H1 (cell line): ENCODE results near the gene HDAC7. TPM values are rescaled to one million over a fixed set of nuclear protein-coding genes. Genes with fewer than 3 reads are reported as not detected.

Source experiments
- CTCF ChIA-PET: fragments of 300-600 bp; sonication (Branson Sonifier 250); formaldehyde crosslinking; loops from one replicate; lab custom pipeline; 2021; ENCODE audit not compliant: partially characterized antibody; lab: Charles Lee
- POLR2A ChIA-PET: fragments of 300-600 bp; sonication (Branson Sonifier 250); formaldehyde crosslinking; loops from one replicate; lab custom pipeline; 2021; ENCODE audit warnings: inconsistent platforms; ENCODE audit not compliant: partially characterized antibody; lab: Charles Lee
- DNase-seq, 2 experiments: peaks; one replicate each; pipeline versions ENCODE4 v3.0.0 to v3.0.0-alpha.2; 2010 to 2022; ENCODE audit warnings: low spot score in 2 of 2, low read depth in 1 of 2, mixed read lengths in 1 of 2
- FAIRE-seq: peaks from 2 replicates; lab custom pipeline; 2011; peaks lifted over from hg19 to GRCh38; lab: Jason Lieb, UNC
- H2AFZ ChIP-seq: 2 replicates; pipeline ENCODE4 v1.8.1; 2012; ENCODE audit warnings: low read length, inconsistent platforms
- H2AK5ac ChIP-seq: 2 replicates; pipeline ENCODE4 v1.6.1; 2013; ENCODE audit warnings: low read depth, low read length
- H2BK120ac ChIP-seq: replicated peaks from 2 replicates; pipeline ENCODE3; 2013; ENCODE audit warnings: low read depth, low read length, inconsistent platforms
- H2BK12ac ChIP-seq: 2 replicates; pipeline ENCODE4 v1.6.1; 2013; ENCODE audit warnings: low read depth, low read length
- H2BK15ac ChIP-seq: 2 replicates; pipeline ENCODE4 v1.6.1; 2013; ENCODE audit warnings: low read length
- H2BK20ac ChIP-seq: 2 replicates; pipeline ENCODE4 v1.6.1; 2013; ENCODE audit warnings: low read length
- H2BK5ac ChIP-seq: 2 replicates; pipeline ENCODE4 v1.6.1; 2013; ENCODE audit warnings: low read depth, low read length
- H3K14ac ChIP-seq: 2 replicates; pipeline ENCODE4 v1.6.1; 2013; ENCODE audit warnings: inconsistent platforms; ENCODE audit not compliant: insufficient read length
- H3K18ac ChIP-seq: 2 replicates; pipeline ENCODE4 v1.6.1; 2013; ENCODE audit warnings: low read length; ENCODE audit errors: extremely low read depth
- H3K23ac ChIP-seq: 2 replicates; pipeline ENCODE4 v1.6.1; 2013; ENCODE audit warnings: inconsistent platforms; ENCODE audit not compliant: insufficient read length
- H3K23me2 ChIP-seq: 2 replicates; pipeline ENCODE4 v1.6.1; 2013; ENCODE audit warnings: low read depth, low read length
- H3K27ac ChIP-seq: 2 replicates; pipeline ENCODE4 v1.6.1; 2011; ENCODE audit warnings: low read depth, low read length, inconsistent platforms
- H3K27me3 ChIP-seq, 4 experiments: replicated peaks in 1 of 4; 1 replicate in 1 of 4; 2 replicates in 3 of 4; pipeline versions ENCODE4 v1.6.1 to v1.8.1; 2011 to 2013; ENCODE audit warnings: low read length in 3 of 4, mild to moderate bottlenecking in 3 of 4, inconsistent platforms in 2 of 4, mixed read lengths in 2 of 4, moderate library complexity in 1 of 4; ENCODE audit not compliant: control insufficient read depth in 3 of 4, insufficient read depth in 3 of 4; ENCODE audit errors: extremely low read depth in 1 of 4
- H3K36me3 ChIP-seq, 4 experiments: 2 replicates each; pipeline versions ENCODE4 v1.6.1 to v1.8.1; 2011 to 2013; ENCODE audit warnings: mild to moderate bottlenecking in 4 of 4, low read length in 3 of 4, moderate library complexity in 2 of 4, control low read depth in 1 of 4, inconsistent platforms in 1 of 4; ENCODE audit not compliant: insufficient read depth in 4 of 4, control insufficient read depth in 2 of 4
- H3K4ac ChIP-seq: replicated peaks from 2 replicates; pipeline ENCODE3; 2013; ENCODE audit warnings: low read length, low read depth, mixed read lengths, inconsistent platforms; ENCODE audit not compliant: insufficient read length
- H3K4me1 ChIP-seq, 4 experiments: replicated peaks in 1 of 4; 1 replicate in 1 of 4; 2 replicates in 3 of 4; pipeline versions ENCODE4 v1.6.1 to v1.8.1; 2011 to 2013; ENCODE audit warnings: low read length in 3 of 4, inconsistent platforms in 2 of 4, mixed read lengths in 1 of 4; ENCODE audit not compliant: insufficient read depth in 4 of 4, control insufficient read depth in 3 of 4
- H3K4me2 ChIP-seq, 2 experiments: 2 replicates each; pipeline versions ENCODE4 v1.6.1 to v1.8.1; 2011 to 2013; ENCODE audit warnings: low read depth in 2 of 2, low read length in 2 of 2, control low read depth in 1 of 2, inconsistent platforms in 1 of 2, mild to moderate bottlenecking in 1 of 2; ENCODE audit not compliant: insufficient read depth in 1 of 2
- H3K4me3 ChIP-seq, 4 experiments: fragments of 200-600, 300-600 bp in 1 of 4; sonication (generic), shearing (Covaris generic), sonication (Bioruptor Twin) in 1 of 4; 2 replicates each; pipeline versions ENCODE4 v1.5.1 to v1.8.1; 2011 to 2016; ENCODE audit warnings: low read length in 4 of 4, low read depth in 3 of 4, control low read depth in 2 of 4, inconsistent platforms in 2 of 4, mild to moderate bottlenecking in 2 of 4, mixed read lengths in 1 of 4, moderate library complexity in 1 of 4; ENCODE audit not compliant: insufficient read depth in 2 of 4; ENCODE audit errors: extremely low read depth in 1 of 4
- H3K56ac ChIP-seq: replicated peaks from 2 replicates; pipeline ENCODE3; 2013; ENCODE audit warnings: low read depth, mild to moderate bottlenecking, mixed read lengths, low read length, inconsistent platforms; ENCODE audit not compliant: insufficient read length
- H3K79me1 ChIP-seq: 2 replicates; pipeline ENCODE4 v1.6.1; 2013; ENCODE audit warnings: low read depth, low read length, control low read depth
- H3K79me2 ChIP-seq, 2 experiments: 2 replicates each; pipeline versions ENCODE4 v1.6.1 to v1.8.1; 2012 to 2013; ENCODE audit warnings: low read length in 2 of 2, mild to moderate bottlenecking in 2 of 2, inconsistent platforms in 1 of 2; ENCODE audit not compliant: insufficient read depth in 2 of 2, control insufficient read depth in 1 of 2
- H3K9ac ChIP-seq, 4 experiments: replicated peaks in 1 of 4; 1 replicate in 1 of 4; 2 replicates in 3 of 4; pipeline versions ENCODE4 v1.6.1 to v1.8.1; 2011 to 2013; ENCODE audit warnings: low read depth in 3 of 4, low read length in 3 of 4, control low read depth in 2 of 4, mild to moderate bottlenecking in 2 of 4, moderate library complexity in 2 of 4, inconsistent platforms in 1 of 4; ENCODE audit errors: extremely low read depth in 1 of 4
- H3K9me3 ChIP-seq, 2 experiments: 2 replicates each; pipeline versions ENCODE4 v1.6.1 to v1.8.1; 2012 to 2013; ENCODE audit warnings: mild to moderate bottlenecking in 2 of 2, moderate library complexity in 2 of 2, control low read depth in 1 of 2, inconsistent platforms in 1 of 2, low read depth in 1 of 2, low read length in 1 of 2, mixed read lengths in 1 of 2; ENCODE audit not compliant: insufficient read depth in 2 of 2
- H4K20me1 ChIP-seq, 2 experiments: replicated peaks in 1 of 2; 2 replicates each; pipeline versions ENCODE3 to v1.8.1; 2011 to 2013; ENCODE audit warnings: inconsistent platforms in 2 of 2, low read length in 2 of 2, mild to moderate bottlenecking in 1 of 2; ENCODE audit not compliant: insufficient read depth in 2 of 2, control insufficient read depth in 1 of 2
- H4K5ac ChIP-seq: 2 replicates; pipeline ENCODE4 v1.6.1; 2013; ENCODE audit warnings: low read length, low read depth, mixed read lengths, inconsistent platforms; ENCODE audit not compliant: insufficient read length
- H4K8ac ChIP-seq: 2 replicates; pipeline ENCODE4 v1.8.0; 2013; ENCODE audit warnings: mild to moderate bottlenecking, moderate library complexity, low read length, inconsistent platforms; ENCODE audit not compliant: insufficient read depth; ENCODE audit errors: extremely low read depth
- H4K91ac ChIP-seq: replicated peaks from 2 replicates; pipeline ENCODE3; 2013; ENCODE audit warnings: low read length, mixed read lengths, inconsistent platforms; ENCODE audit not compliant: insufficient read length
- BCL11A ChIP-seq, 2 experiments: IDR thresholded peaks; one replicate each; pipeline ENCODE4 v1.6.1; 2011; ENCODE audit warnings: low read depth in 2 of 2, low read length in 2 of 2, mild to moderate bottlenecking in 2 of 2
- CREB1 ChIP-seq: IDR thresholded peaks from 2 replicates; pipeline ENCODE4 v1.6.1; 2012; ENCODE audit warnings: inconsistent platforms
- JUN ChIP-seq: IDR thresholded peaks from 2 replicates; pipeline ENCODE4 v1.6.1; 2011; ENCODE audit warnings: low read depth, mild to moderate bottlenecking, improper control_type of control experiment, low read length
- NANOG ChIP-seq: IDR thresholded peaks from 2 replicates; pipeline ENCODE4 v1.6.1; 2011; ENCODE audit warnings: low read length, low read depth, mild to moderate bottlenecking, inconsistent platforms; ENCODE audit not compliant: insufficient read depth, poor library complexity, severe bottlenecking
- RBBP5 ChIP-seq: IDR thresholded peaks from 2 replicates; pipeline ENCODE4 v1.7.1; 2012; ENCODE audit warnings: low read depth, mild to moderate bottlenecking, inconsistent platforms, low read length, moderate library complexity, borderline replicate concordance
- RNF2 ChIP-seq: fragments of 200-900, 300-1000 bp; sonication (generic); IDR thresholded peaks from 2 replicates; pipeline ENCODE4 v1.7.1; 2016; ENCODE audit warnings: borderline replicate concordance, low read depth, mild to moderate bottlenecking, antibody characterized with exemption, low read length; ENCODE audit not compliant: poor library complexity, severe bottlenecking; ENCODE audit errors: missing control alignments
- RXRA ChIP-seq: IDR thresholded peaks from 2 replicates; pipeline ENCODE4 v1.6.1; 2011; ENCODE audit warnings: low read depth, mild to moderate bottlenecking, low read length, moderate library complexity; ENCODE audit not compliant: insufficient read depth
- TAF1 ChIP-seq: IDR thresholded peaks from 2 replicates; pipeline ENCODE4 v1.6.1; 2011; ENCODE audit warnings: mild to moderate bottlenecking, low read depth, low read length
- TAF7 ChIP-seq: optimal IDR thresholded peaks from 2 replicates; pipeline ENCODE3; 2011; ENCODE audit warnings: low read depth, mild to moderate bottlenecking, inconsistent platforms, low read length, moderate library complexity, borderline replicate concordance
- YY1 ChIP-seq: IDR thresholded peaks from 2 replicates; pipeline ENCODE4 v1.6.1; 2011; ENCODE audit warnings: low read depth, mild to moderate bottlenecking, low read length
- WGBS, 2 experiments: shearing (Covaris generic) in 1 of 2; methylation state at CpG; one replicate each; pipeline versions ENCODE4 v1.1.6 to v1.1.7; 2013 to 2015; ENCODE audit warnings: low lambda C conversion rate in 2 of 2, mixed read lengths in 2 of 2, inconsistent platforms in 1 of 2, low coverage in 1 of 2, missing lambda C conversion rate in 1 of 2; ENCODE audit not compliant: insufficient replicate concordance in 2 of 2, insufficient coverage in 1 of 2, insufficient read length in 1 of 2; ENCODE audit errors: extremely low coverage in 1 of 2, missing lambda C conversion rate in 1 of 2; 5-methylcytosine and 5-hydroxymethylcytosine counted together
- polyA plus RNA-seq, 7 experiments: library from polyadenylated mRNA; depleted of rRNA in 3 of 7; stranded (reverse) in 5 of 7; unstranded in 2 of 7; fragments of >200 nt in 5 of 7; fragments of 200-250 nt in 2 of 7; gene quantifications; 1 replicate in 5 of 7; 2 replicates in 1 of 7; 4 replicates in 1 of 7; pipeline versions ENCODE4 v1.2.1 to v1.2.3, GENCODE V29; 2011 to 2013; ENCODE audit warnings: missing spikeins in 2 of 7, mixed read lengths in 2 of 7
- total RNA-seq: library from RNA; stranded (reverse); fragmentation: NEBNext Ultra II Directional; extraction: Animal tissue kit (Norgen Biotek cat#: 25700); gene quantifications from 2 replicates; pipeline ENCODE4 v1.2.1, GENCODE V29; 2021
- TF ChIP-seq, protein P1 (sequence below): IDR thresholded peaks from 2 replicates; pipeline ENCODE4 v1.6.1; 2012; ENCODE audit warnings: inconsistent platforms

HDAC7 gene
- total and polyA plus RNA-seq, 2 of the 8 experiments (the other 6 are each of a cell fraction or from before 2014, with no cell fraction given), result 25.5 to 84.9 TPM

DNA sequence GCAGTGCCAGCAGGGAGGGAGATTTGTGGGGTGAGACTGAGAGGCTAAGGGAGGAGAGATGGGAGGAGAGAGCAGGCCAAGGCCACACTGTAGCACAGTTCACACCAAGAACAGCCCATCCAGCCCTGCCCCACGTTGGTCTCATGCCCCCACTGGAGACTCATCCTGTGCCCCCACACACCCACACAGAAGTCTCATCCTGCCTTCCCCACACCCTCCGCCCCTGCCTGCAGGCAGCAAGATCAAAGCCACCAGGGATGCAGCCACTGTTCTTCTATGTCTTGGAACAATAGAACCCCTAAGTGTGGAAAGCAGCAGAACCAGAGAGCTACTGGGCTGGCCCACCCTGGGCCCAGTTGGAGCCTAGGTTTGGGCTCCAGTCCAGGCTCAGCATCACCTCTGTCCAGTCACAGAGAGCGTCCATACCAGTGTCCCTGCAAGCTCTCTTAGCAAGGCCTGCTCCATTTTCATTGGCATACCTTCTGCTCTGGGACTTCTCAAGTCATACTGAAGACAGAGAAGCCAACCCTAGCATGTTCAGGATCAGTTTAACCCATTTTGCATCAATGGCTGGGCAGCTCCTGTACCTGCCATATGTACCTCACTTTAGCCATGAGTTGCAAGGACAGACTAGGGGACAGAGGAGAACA lies 31.7 kb upstream of the HDAC7 start:
- H4K91ac ChIP-seq, result no peak overlapping the region
- no peak overlapping the region for H3K23ac ChIP-seq
- CTCF ChIA-PET, result interaction anchor here (1.2 to 30.5 kb wide), 10 partner anchors 10 to 331 kb away, joined by 3 to 2001 read pairs (median 6); partner anchors contain the start of genes HDAC7 and SLC48A1
- H3K14ac ChIP-seq, result no peak overlapping the region
- no peaks in the 10 kb centered on the region for H3K79me2 ChIP-seq
- H3K79me1 ChIP-seq, result no peaks in the 10 kb centered on the region
- H3K27ac ChIP-seq, result no peak overlapping the region
- POLR2A ChIA-PET, result interaction anchor here (0.6 to 28.4 kb wide), 3 partner anchors 10 to 43 kb away, joined by 3 to 480 read pairs (median 3); partner anchors contain the start of gene HDAC7
- H3K9me3 ChIP-seq, result no peaks in the 10 kb centered on the region
- H3K56ac ChIP-seq, result no peak overlapping the region
- H3K4me3 ChIP-seq, result no peak overlapping the region
- H2BK15ac ChIP-seq, result no peak overlapping the region
- TF ChIP-seq YY1, result no peak
- TF ChIP-seq TAF7, result no peak
- no peak for TF ChIP-seq RBBP5
- no peak for TF ChIP-seq JUN
- TF ChIP-seq CREB1, result no peak
- TF ChIP-seq RXRA, result no peak
- TF ChIP-seq NANOG, result no peak
- no peak for TF ChIP-seq TAF1
- no peak for TF ChIP-seq RNF2
- TF ChIP-seq, protein P1, sequence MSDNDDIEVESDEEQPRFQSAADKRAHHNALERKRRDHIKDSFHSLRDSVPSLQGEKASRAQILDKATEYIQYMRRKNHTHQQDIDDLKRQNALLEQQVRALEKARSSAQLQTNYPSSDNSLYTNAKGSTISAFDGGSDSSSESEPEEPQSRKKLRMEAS, result no peak
- no peak for TF ChIP-seq BCL11A (IDR thresholded peaks at IDR 0.05; ENCODE audit: low read depth in 2 of 2, low read length in 2 of 2)
- TF ChIP-seq, all 59 proteins: peak for 0
- FAIRE-seq (no peak), DNase-seq (no peak)
- no peak overlapping the region for H4K8ac ChIP-seq
- H3K36me3 ChIP-seq, result no peaks in the 10 kb centered on the region
- no peak overlapping the region for H2BK12ac ChIP-seq
- no peak overlapping the region for H2AFZ ChIP-seq
- H3K9ac ChIP-seq, result no peak overlapping the region
- H2BK5ac ChIP-seq, result no peak overlapping the region
- H2BK20ac ChIP-seq, result no peak overlapping the region
- peak overlapping the region in 1 of 2 experiments; percentile 1; a peak in 1 of 4 replicates for H3K4me2 ChIP-seq
- no peak overlapping the region; the same call in 1 of the 2 replicates for H2AK5ac ChIP-seq
- 87% methylated on average over 3 of the region's 3 CpGs; no CpG with 5 or more reads in 1 of the 2 experiments for WGBS, 2 experiments
- H3K27me3 ChIP-seq, result peaks cover 0 to 2% (median 0%) of the 10 kb centered on the region in 4 experiments; a peak in 2 of 7 replicates
- H3K23me2 ChIP-seq, result no peaks in the 10 kb centered on the region
- H4K20me1 ChIP-seq, result no peaks in the 10 kb centered on the region
- H4K5ac ChIP-seq, result no peak overlapping the region
- no peak overlapping the region for H3K4ac ChIP-seq
- H3K4me1 ChIP-seq, result peaks cover 0 to 7% (median 5%) of the 10 kb centered on the region in 4 experiments; a peak in 4 of 7 replicates
- H2BK120ac ChIP-seq, result no peak overlapping the region
- H3K18ac ChIP-seq, result no peak overlapping the region; the same call in 1 of the 2 replicates
